Activated CD8-positive, alpha-beta memory T cell treated with anti-CD3 and anti-CD28 coated beads, Interleukin-2, amount 50 U/mL, for 4 hours (primary cell): ENCODE results near the gene RBM17.
A peak's percentile ranks its signal among the peaks of the same experiment; 100 is the strongest.
"Not testable (repeated sequence)": the region's sequence is repeated elsewhere in the genome, so short reads cannot be mapped to it uniquely, and the experiment has no call there.

Source experiments
- DNase-seq: peaks from one replicate; pipeline ENCODE4 v3.0.0-alpha.2; 2020

The RBM17 gene

GRCh38 chr10:6088721-6089333 lies at the start of gene RBM17:
Gene RBM17 (plus strand): TSS chr10:6089034. CDS start chr10:6097066, 8,032 bp downstream.
- DNase-seq = peak; percentile 97

- no peak for DNase-seq
These were observed 49.1 kb upstream of the RBM17 start for GRCh38 chr10:6039711-6040110.

- DNase-seq = no peak
These were observed 48.6 kb upstream of the RBM17 start for GRCh38 chr10:6040205-6040604.

GRCh38 chr10:6043377-6043776 lies 45.5 kb upstream of the RBM17 start:
- not testable (repeated sequence) for DNase-seq

- no peak for DNase-seq
These were observed 44.8 kb upstream of the RBM17 start for GRCh38 chr10:6044060-6044459.

GRCh38 chr10:6044751-6045313 lies 44.0 kb upstream of the RBM17 start:
- DNase-seq = no peak

- DNase-seq = no peak
These were observed 43.5 kb upstream of the RBM17 start for GRCh38 chr10:6045314-6045848.

GRCh38 chr10:6045878-6046772 lies 42.7 kb upstream of the RBM17 start:
- DNase-seq = no peak

- no peak for DNase-seq
These were observed 41.8 kb upstream of the RBM17 start for GRCh38 chr10:6046773-6047611.

GRCh38 chr10:6047847-6048246 lies 41.0 kb upstream of the RBM17 start:
- DNase-seq = no peak

- no peak for DNase-seq
These were observed 40.4 kb upstream of the RBM17 start for GRCh38 chr10:6048281-6049030.

- no peak for DNase-seq
These were observed 39.8 kb upstream of the RBM17 start for GRCh38 chr10:6049031-6049400.

GRCh38 chr10:6050801-6051445 lies 37.9 kb upstream of the RBM17 start:
- DNase-seq = peak; percentile 88

- DNase-seq = peak; percentile 80
These were observed 36.3 kb upstream of the RBM17 start for GRCh38 chr10:6052247-6053221.

- no peak for DNase-seq
These were observed 35.5 kb upstream of the RBM17 start for GRCh38 chr10:6053303-6053702.

GRCh38 chr10:6053816-6054631 lies 34.8 kb upstream of the RBM17 start:
- DNase-seq = no peak

GRCh38 chr10:6054884-6055283 lies 34.0 kb upstream of the RBM17 start:
- no peak for DNase-seq

- DNase-seq = no peak
These were observed 32.9 kb upstream of the RBM17 start for GRCh38 chr10:6055929-6056328.

- no peak for DNase-seq
These were observed 32.3 kb upstream of the RBM17 start for GRCh38 chr10:6056411-6057135.
